Liver (tissue), 9 donors: ENCODE results near the gene F2RL3. TPM values are rescaled to one million over a fixed set of nuclear protein-coding genes. Genes with fewer than 3 reads are reported as not detected.
"Not testable (repeated sequence)": the region's sequence is repeated elsewhere in the genome, so short reads cannot be mapped to it uniquely, and the experiment has no call there.

ENCODE experiments used
- DNase-seq: peaks from one replicate; pipeline ENCODE4 v3.0.0-alpha.2; 2017; ENCODE audit warnings: low spot score
- H3K27ac ChIP-seq, 2 donors: one replicate each; pipeline ENCODE4 v1.7.0; 2013; ENCODE audit warnings: inconsistent platforms in 2 of 2, low read length in 2 of 2, control low read depth in 1 of 2, low read depth in 1 of 2, mild to moderate bottlenecking in 1 of 2
- H3K27me3 ChIP-seq, 4 donors: one replicate each; pipeline versions ENCODE4 v1.6.1 to v1.7.0; 2013; ENCODE audit warnings: low read length in 3 of 4, inconsistent platforms in 1 of 4, mild to moderate bottlenecking in 1 of 4, moderate library complexity in 1 of 4; ENCODE audit not compliant: control insufficient read depth in 4 of 4, insufficient read depth in 4 of 4
- H3K36me3 ChIP-seq, 4 donors: one replicate each; pipeline versions ENCODE4 v1.6.1 to v1.7.0; 2013; ENCODE audit warnings: low read length in 3 of 4, mild to moderate bottlenecking in 3 of 4, low read depth in 1 of 4, moderate library complexity in 1 of 4; ENCODE audit not compliant: control insufficient read depth in 4 of 4, insufficient read depth in 3 of 4
- H3K4me1 ChIP-seq, 4 donors: one replicate each; pipeline versions ENCODE4 v1.6.1 to v1.7.0; 2013; ENCODE audit warnings: low read length in 3 of 4, mild to moderate bottlenecking in 3 of 4, moderate library complexity in 1 of 4; ENCODE audit not compliant: control insufficient read depth in 4 of 4, insufficient read depth in 4 of 4
- H3K4me3 ChIP-seq, 3 donors: one replicate each; pipeline versions ENCODE4 v1.6.1 to v1.7.0; 2013; ENCODE audit warnings: low read length in 3 of 3, control low read depth in 1 of 3, low read depth in 1 of 3, mild to moderate bottlenecking in 1 of 3
- H3K9ac ChIP-seq, 2 donors: one replicate each; pipeline ENCODE4 v1.7.0; 2013; ENCODE audit warnings: low read length in 2 of 2, mild to moderate bottlenecking in 2 of 2, moderate library complexity in 2 of 2, control low read depth in 1 of 2, low read depth in 1 of 2
- H3K9me3 ChIP-seq, 4 donors: one replicate each; pipeline versions ENCODE4 v1.6.1 to v1.7.0; 2013; ENCODE audit warnings: low read length in 3 of 4; ENCODE audit not compliant: control insufficient read depth in 4 of 4
- ATF3 ChIP-seq: IDR thresholded peaks from 2 replicates; pipeline ENCODE4 v1.6.1; 2016; ENCODE audit warnings: antibody characterized with exemption
- EGR1 ChIP-seq, 2 donors: IDR thresholded peaks; 2 replicates each; pipeline ENCODE4 v1.6.1; 2016 to 2018; ENCODE audit warnings: antibody characterized with exemption in 2 of 2, low read depth in 2 of 2
- FOXA1 ChIP-seq: IDR thresholded peaks from 2 replicates; pipeline ENCODE4 v1.6.1; 2016; ENCODE audit warnings: antibody characterized with exemption
- HNF4G ChIP-seq: IDR thresholded peaks from 2 replicates; pipeline ENCODE4 v1.6.1; 2016; ENCODE audit warnings: antibody characterized with exemption
- NR2F2 ChIP-seq: IDR thresholded peaks from 2 replicates; pipeline ENCODE4 v1.6.1; 2016; ENCODE audit warnings: antibody characterized with exemption
- RAD21 ChIP-seq, 2 donors: IDR thresholded peaks; 2 replicates each; pipeline ENCODE4 v1.6.1; 2016; ENCODE audit warnings: antibody characterized with exemption in 2 of 2, mild to moderate bottlenecking in 2 of 2
- REST ChIP-seq: IDR thresholded peaks from 2 replicates; pipeline ENCODE4 v1.6.1; 2016; ENCODE audit warnings: antibody characterized with exemption, mild to moderate bottlenecking
- SP1 ChIP-seq: IDR thresholded peaks from 2 replicates; pipeline ENCODE4 v1.6.1; 2018; ENCODE audit warnings: antibody characterized with exemption, mild to moderate bottlenecking
- TAF1 ChIP-seq: conservative IDR thresholded peaks from 2 replicates; pipeline ENCODE4 v1.6.1; 2016; ENCODE audit warnings: antibody characterized with exemption, mild to moderate bottlenecking
- YY1 ChIP-seq: IDR thresholded peaks from 2 replicates; pipeline ENCODE4 v1.6.1; 2016; ENCODE audit warnings: antibody characterized with exemption, mild to moderate bottlenecking
- ZBTB33 ChIP-seq: IDR thresholded peaks from 2 replicates; pipeline ENCODE4 v1.6.1; 2016; ENCODE audit warnings: antibody characterized with exemption
- WGBS: extraction: QIAGEN DNeasy Blood & Tissue Kit; methylation state at CpG from one replicate; pipeline ENCODE4 v1.1.7; 2013; 5-methylcytosine and 5-hydroxymethylcytosine counted together
- polyA plus RNA-seq, 2 donors: library from polyadenylated mRNA; stranded (reverse) in 1 of 2; unstranded in 1 of 2; fragments of 200-250 nt in 1 of 2; fragments of >200 nt in 1 of 2; fragmentation: Nextera tagmentation in 1 of 2; extraction: Ambion mirVana in 1 of 2; gene quantifications; one replicate each; pipeline versions ENCODE4 v1.2.1 to v1.2.3, GENCODE V29; 2013 to 2015
- total RNA-seq, 2 donors: library from RNA; depleted of rRNA; stranded (reverse); fragments of >200 nt; gene quantifications; one replicate each; pipeline ENCODE4 v1.2.3, GENCODE V29; 2014
- donor health status: healthy.
- donor health status: healthy.
- donor health status: healthy.
- donor health status: healthy.
- donor health status: healthy.

Gene F2RL3
- total and polyA plus RNA-seq, 4 donors, result 0.08 to 1.6 (median 0.20) TPM

GRCh38 chr19:16874250-16874977 is 14.4 kb upstream of the F2RL3 start:
- Histone ChIP-seq H3K27ac (no peak overlapping the region), H3K4me3 (no peak overlapping the region), H3K27me3 (no peaks in the 10 kb centered on the region), H3K36me3 (peaks cover 10 to 62% (median 27%) of the 10 kb centered on the region in 4 donors), H3K9ac (no peak overlapping the region), H3K9me3 (no peaks in the 10 kb centered on the region), H3K4me1 (no peaks in the 10 kb centered on the region)
- 95% methylated on average over 1 of the region's 1 CpG for WGBS
- TF ChIP-seq TAF1, result no peak
- no peak for TF ChIP-seq NR2F2
- TF ChIP-seq FOXA1, result no peak
- no peak for TF ChIP-seq ZBTB33
- no peak for TF ChIP-seq YY1
- no peak for TF ChIP-seq RAD21 (IDR thresholded peaks at IDR 0.05)
- TF ChIP-seq REST, result no peak
- TF ChIP-seq SP1, result no peak
- no peak for DNase-seq

GRCh38 chr19:16874978-16875299 is 13.9 kb upstream of the F2RL3 start:
- not testable (repeated sequence) for H3K9ac ChIP-seq, H3K9me3 ChIP-seq, H3K4me1 ChIP-seq, H3K27me3 ChIP-seq, H3K4me3 ChIP-seq, DNase-seq, H3K27ac ChIP-seq
- peaks cover 10 to 62% (median 25%) of the 10 kb centered on the region in 4 donors for H3K36me3 ChIP-seq

- H3K9ac ChIP-seq, result no peak overlapping the region
- 96% methylated on average over 39 of the region's 39 CpGs for WGBS
- H3K9me3 ChIP-seq, result peaks cover 0 to under 1% (median 0%) of the 10 kb centered on the region in 4 donors
- H3K27ac ChIP-seq, result no peak overlapping the region
- DNase-seq, result no peak
- H3K4me1 ChIP-seq, result no peaks in the 10 kb centered on the region
- H3K4me3 ChIP-seq, result no peak overlapping the region
- no peaks in the 10 kb centered on the region for H3K27me3 ChIP-seq
- peaks cover 10 to 55% (median 23%) of the 10 kb centered on the region in 4 donors for H3K36me3 ChIP-seq
- TF ChIP-seq REST (no peak), SP1 (no peak), HNF4G (no peak), ZBTB33 (no peak), YY1 (no peak), EGR1 (IDR thresholded peaks at IDR 0.05; ENCODE audit: low read depth in 2 of 2) (no peak), TAF1 (no peak), ATF3 (no peak), FOXA1 (no peak)
Measured at GRCh38 chr19:16875584-16876555, 12.9 kb upstream of the F2RL3 start.
